Progenitor cell of endocrine pancreas (in vitro differentiated cells): ENCODE measurements around the gene ABCA1. TPM values are rescaled to one million over a fixed set of nuclear protein-coding genes. Genes with fewer than 3 reads are reported as not detected.

Experiments
- DNase-seq: peaks from one replicate; pipeline ENCODE4 v3.0.0; 2021; ENCODE audit warnings: low spot score; ENCODE audit not compliant: unreplicated experiment
- H3K27ac Mint-ChIP-seq: 2 replicates; pipeline ENCODE4 v1.8.0; 2021; ENCODE audit warnings: mild to moderate bottlenecking, moderate library complexity, mixed read lengths
- H3K27me3 Mint-ChIP-seq: 2 replicates; pipeline ENCODE4 v1.8.0; 2021; ENCODE audit warnings: mixed read lengths
- H3K36me3 Mint-ChIP-seq: 2 replicates; pipeline ENCODE4 v1.8.0; 2022; ENCODE audit warnings: mixed read lengths; ENCODE audit not compliant: insufficient read depth
- H3K4me1 Mint-ChIP-seq: 2 replicates; pipeline ENCODE4 v1.8.0; 2021; ENCODE audit warnings: low read depth, mixed read lengths
- H3K4me3 Mint-ChIP-seq: 2 replicates; pipeline ENCODE4 v1.8.0; 2021; ENCODE audit warnings: low read depth, mild to moderate bottlenecking, moderate library complexity, mixed read lengths
- H3K9me3 Mint-ChIP-seq: 2 replicates; pipeline ENCODE4 v1.8.0; 2021; ENCODE audit warnings: low read depth, mixed read lengths
- CTCF ChIP-seq: fragments of 200-600 bp; sonication (generic); IDR thresholded peaks from one replicate; pipeline ENCODE4 v1.5.0; 2021; ENCODE audit warnings: antibody characterized with exemption, mild to moderate bottlenecking; ENCODE audit not compliant: unreplicated experiment
- total RNA-seq: library from RNA; stranded (reverse); gene quantifications from 2 replicates; pipeline ENCODE4 v1.2.1, GENCODE V29; 2021

ABCA1 gene
- total RNA-seq, 1 donor from 2014 or later: 41.1 TPM

GRCh38 chr9:104783588-104783987 lies 144.4 kb downstream of the ABCA1 start:
- no peaks in the 10 kb centered on the region for H3K9me3 Mint-ChIP-seq
- no peak for DNase-seq
- no peak overlapping the region for H3K27ac Mint-ChIP-seq
- no peak overlapping the region for H3K4me3 Mint-ChIP-seq
- H3K36me3 Mint-ChIP-seq: peaks cover 19% of the 10 kb centered on the region
- no peak for TF ChIP-seq CTCF
- no peaks in the 10 kb centered on the region for H3K4me1 Mint-ChIP-seq
- H3K27me3 Mint-ChIP-seq: no peaks in the 10 kb centered on the region

DNA sequence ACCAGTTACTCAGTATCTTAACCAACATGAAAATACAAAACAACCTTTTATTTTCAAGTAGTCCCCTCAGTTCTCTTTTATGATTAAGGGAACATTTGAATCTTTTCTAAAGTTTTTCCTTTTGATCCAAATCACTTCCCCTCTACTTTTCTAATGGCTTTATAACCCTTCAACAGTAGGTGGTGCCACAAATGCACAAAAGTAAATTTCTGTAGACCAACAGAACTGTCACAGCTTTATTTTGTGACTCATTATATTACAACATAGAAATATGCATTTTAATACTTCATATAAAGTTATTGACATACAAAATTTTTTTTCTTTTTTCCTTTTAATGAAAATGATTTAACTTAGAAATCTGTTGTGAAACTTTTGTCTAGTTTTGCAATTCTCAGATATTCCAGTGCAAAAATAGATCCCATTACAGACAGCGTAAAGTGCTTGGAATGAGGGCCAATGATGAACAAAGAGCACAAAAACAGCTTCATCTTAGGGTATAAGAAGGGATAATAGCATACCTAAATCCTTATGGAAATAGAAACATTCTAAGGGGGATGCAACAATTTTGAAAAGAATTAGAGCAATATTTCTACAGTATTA lies 147.1 kb downstream of the ABCA1 start:
- no peak for DNase-seq
- no peak overlapping the region for H3K27ac Mint-ChIP-seq
- TF ChIP-seq CTCF: peak; percentile 43

DNA sequence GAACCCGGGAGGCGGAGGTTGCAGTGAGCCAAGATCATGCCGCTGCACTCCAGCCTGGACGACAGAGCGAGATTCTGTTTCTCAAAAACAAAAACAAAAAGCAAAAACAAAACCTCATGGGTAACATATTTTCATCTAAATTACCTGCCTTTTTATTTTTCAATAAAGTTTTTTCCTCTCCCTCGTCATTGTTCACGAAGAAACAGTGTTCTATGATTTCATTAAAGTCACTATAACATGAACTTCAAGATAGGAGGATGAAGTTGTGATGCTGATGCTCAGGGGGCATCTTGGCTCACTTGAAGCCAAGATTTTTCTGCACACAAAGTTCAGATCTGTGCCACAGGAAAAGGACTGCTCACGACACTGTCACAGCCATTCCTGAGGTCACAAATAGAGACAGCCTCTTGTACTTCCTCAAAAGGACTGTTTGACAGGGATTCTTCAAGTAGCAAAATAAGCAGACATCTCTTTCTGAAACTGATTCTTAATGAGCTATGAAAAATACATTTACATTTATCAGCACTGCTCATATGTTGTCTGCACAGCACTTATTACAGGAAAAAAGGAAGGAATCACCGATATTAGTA lies 147.9 kb downstream of the ABCA1 start:
- peaks cover 10% of the 10 kb centered on the region for H3K36me3 Mint-ChIP-seq
- no peaks in the 10 kb centered on the region for H3K4me1 Mint-ChIP-seq
- no peak overlapping the region for H3K27ac Mint-ChIP-seq
- no peak for TF ChIP-seq CTCF
- no peak for DNase-seq
- H3K27me3 Mint-ChIP-seq: no peaks in the 10 kb centered on the region
- no peak overlapping the region for H3K4me3 Mint-ChIP-seq
- H3K9me3 Mint-ChIP-seq: no peaks in the 10 kb centered on the region

More for the DNA sequence above, 147.1 kb downstream of the ABCA1 start:
- Mint-ChIP-seq H3K27me3 (no peaks in the 10 kb centered on the region), H3K9me3 (no peaks in the 10 kb centered on the region), H3K36me3 (peaks cover 12% of the 10 kb centered on the region), H3K4me3 (no peak overlapping the region), H3K4me1 (no peaks in the 10 kb centered on the region)

DNA sequence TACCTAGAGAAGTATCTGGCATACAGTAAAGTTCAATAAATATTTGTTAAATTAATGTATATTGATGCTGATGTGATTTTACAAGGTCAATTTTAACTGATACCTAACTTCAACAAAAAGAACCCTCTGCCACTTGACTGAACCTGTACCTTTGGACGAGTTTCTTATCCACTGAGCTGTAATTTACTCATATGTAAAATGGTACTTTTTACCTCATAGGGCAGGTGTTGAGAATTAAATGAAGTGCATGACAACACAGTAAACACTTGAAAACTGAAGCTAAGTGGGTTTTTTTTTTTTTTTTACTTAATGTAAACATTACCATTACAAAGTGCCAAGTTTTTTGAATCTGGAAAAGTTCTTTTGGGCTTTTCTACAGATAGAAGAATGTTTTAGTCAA lies 148.6 kb downstream of the ABCA1 start:
- no peaks in the 10 kb centered on the region for H3K27me3 Mint-ChIP-seq
- no peak for TF ChIP-seq CTCF
- H3K27ac Mint-ChIP-seq: no peak overlapping the region
- no peak overlapping the region for H3K4me3 Mint-ChIP-seq
- H3K9me3 Mint-ChIP-seq: no peaks in the 10 kb centered on the region
- H3K4me1 Mint-ChIP-seq: no peaks in the 10 kb centered on the region
- H3K36me3 Mint-ChIP-seq: peaks cover 9% of the 10 kb centered on the region
- DNase-seq: no peak

DNA sequence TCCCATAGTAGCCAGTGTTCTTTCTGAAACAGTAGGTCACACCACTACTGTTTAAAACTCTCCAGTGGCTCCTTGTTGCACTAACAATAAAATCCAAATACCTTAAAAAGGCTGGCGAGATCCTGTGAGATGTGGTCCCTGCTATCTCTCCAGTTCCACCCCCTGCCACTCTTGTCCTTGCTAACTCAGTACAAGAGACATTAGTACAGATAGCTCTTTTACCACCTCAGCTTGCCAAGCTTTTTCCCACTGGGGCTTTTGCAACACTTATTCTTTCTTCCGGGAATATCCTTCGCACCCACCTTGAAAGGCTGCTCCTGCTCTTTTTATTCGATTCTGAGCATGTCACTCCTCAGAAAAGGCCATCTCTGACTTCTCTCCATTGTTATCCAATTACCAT lies 149.2 kb downstream of the ABCA1 start:
- Mint-ChIP-seq H3K36me3 (peaks cover 5% of the 10 kb centered on the region), H3K27ac (no peak overlapping the region), H3K4me1 (no peaks in the 10 kb centered on the region), H3K9me3 (no peaks in the 10 kb centered on the region), H3K27me3 (no peaks in the 10 kb centered on the region), H3K4me3 (no peak overlapping the region)
- TF ChIP-seq CTCF: no peak
- no peak for DNase-seq
